ENCODE data around the gene SUSD2.
"Not testable (repeated sequence)": the region's sequence is repeated elsewhere in the genome, so short reads cannot be mapped to it uniquely, and the experiment has no call there.

SUSD2 gene

DNA sequence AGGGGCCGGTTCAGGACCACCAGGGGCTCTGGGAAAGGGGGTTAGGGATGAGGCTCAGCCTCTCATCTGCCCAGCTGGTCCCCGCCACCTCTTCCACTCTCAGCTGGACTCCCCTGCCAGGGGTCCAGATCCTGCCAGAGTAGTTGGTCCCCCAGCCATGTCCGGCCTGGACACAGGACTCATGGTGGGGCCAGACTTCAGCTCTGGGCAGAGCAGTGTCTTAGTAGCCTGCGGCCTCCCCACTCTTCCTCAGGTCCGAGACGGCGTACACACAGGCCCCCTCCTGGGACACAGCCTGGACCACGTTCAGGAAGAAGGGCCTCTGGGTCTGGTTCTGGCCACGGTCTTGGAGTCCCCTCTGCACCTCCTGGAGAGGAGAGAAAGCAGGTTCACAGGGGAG is 38.5 kb downstream of the SUSD2 start:
- DNase-seq: no peak

- DNase-seq: no peak
Measured at GRCh38 chr22:24224468-24224867, 43.2 kb downstream of the SUSD2 start.

DNA sequence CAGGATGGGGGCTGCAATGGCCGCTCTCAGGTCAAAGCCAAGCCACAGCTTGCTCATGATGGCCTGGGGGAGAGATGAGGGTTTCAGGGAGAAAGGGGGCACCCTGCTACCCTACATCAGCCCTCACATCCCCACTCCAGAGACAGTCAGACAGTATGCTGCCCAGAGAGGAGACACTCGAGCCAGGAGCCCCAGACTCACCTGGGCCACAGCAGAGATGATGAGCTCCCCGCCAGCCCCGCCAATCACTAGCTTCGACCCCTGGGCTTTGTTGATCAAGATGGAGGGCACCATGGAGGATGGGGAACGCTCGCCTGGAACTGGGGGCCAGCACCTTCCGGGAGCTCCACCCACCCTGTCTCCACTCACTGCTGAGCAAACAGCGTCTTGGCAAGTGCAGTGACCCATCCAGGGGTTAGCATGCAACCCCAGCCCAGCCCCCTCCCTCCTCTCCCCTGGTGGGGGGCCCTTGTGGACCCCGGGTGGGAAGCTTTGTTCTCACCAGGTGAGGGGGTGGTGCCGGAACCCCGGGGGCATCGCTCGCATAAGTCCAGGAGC is 43.8 kb downstream of the SUSD2 start:
- no peak for DNase-seq

DNA sequence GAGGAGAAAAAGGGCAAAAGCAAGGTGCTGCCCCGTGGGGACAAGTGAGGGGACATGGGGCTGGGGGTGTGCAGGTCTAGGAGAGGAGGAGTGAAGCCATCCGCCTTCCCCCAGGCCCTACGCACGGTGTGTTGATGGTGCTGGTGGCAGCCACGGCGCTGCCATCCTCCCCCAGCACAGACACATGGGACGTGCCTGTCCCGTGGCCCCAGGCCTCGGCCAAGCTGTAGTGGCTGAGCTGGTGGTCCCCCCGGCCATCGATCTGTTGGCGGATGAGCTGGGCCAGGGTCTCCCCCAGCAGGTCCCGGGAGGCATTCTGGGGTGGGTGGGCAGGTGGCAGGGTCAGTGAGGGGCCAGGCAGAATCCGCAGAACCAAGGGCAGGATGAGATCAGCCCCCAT is 44.7 kb downstream of the SUSD2 start:
- DNase-seq: no peak

DNA sequence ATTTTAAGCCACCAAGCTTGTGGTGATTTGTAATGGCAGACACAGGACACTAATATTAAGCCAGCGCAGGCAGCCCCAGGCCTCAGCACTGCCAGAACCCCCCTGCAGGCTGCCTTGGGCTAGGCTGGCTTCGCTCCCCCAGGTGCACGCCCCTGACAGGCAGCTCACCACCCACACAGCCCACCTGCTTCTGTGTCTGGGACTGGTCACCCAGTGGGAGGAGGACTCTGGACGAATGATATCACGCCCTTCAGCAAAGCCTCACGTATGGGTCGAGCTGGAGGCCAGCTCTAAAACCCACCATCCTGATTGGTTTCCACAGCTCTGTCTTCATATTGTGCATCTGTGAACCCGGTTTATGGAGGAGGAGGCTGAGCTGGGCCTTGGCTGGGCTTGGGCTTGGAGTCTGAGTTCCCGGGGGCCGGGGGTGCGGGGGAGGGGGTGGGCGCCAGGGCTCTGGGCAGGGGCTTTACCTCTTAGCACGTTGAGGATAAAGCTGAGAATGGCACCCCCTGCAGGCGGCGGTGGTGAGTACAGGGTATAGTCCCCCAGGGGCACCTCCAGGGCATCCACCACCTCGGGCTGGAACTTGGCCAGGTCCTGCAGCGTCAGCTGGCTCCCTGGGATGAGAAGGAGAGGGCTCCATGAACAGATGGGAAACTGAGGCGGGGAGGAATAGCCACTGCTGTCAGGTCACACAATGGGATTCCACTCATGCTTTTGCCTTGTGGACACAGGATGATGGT is 49.8 kb downstream of the SUSD2 start:
- peak; percentile 14 for DNase-seq

DNA sequence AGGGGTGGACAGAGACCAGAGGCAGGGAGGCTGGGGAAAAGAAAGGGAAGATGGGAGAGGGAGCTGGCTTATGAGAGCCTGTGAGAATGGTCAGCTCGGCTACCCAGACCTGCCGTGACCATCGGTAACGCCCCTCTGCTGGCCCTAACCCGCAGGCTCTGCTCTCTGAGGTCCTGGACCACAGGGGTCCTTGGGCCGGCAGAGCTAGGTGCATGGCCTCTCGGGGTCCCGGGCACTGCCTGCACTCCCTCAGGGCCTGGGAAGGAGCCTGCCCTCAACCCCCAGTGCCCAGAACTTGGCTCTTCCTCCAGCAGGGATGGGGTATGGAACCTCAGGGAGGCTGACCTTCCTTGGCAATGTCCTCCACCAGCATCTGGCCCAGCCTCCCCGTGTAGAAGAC is 50.4 kb downstream of the SUSD2 start:
- DNase-seq: no peak

DNA sequence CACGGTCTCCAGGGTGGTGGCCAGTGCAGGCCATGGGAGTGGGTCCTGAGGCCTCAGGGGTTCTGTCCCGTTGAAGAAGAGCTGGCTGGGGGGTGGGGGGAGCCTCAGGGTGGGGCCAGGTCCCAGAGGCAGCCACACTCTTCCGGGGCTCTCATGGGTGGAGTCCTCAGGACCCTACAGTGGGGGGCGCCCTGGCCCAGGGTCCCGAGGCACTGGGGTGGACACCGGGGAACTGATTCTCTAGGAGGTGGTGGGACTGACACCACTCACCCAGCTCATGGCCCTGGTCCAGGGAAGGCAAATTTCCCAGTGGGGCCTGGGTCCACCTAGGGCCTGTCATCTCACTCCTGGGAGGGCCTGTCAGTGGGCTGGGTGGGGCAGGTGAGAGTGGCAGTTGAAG is 50.8 kb downstream of the SUSD2 start:
- DNase-seq: no peak

DNA sequence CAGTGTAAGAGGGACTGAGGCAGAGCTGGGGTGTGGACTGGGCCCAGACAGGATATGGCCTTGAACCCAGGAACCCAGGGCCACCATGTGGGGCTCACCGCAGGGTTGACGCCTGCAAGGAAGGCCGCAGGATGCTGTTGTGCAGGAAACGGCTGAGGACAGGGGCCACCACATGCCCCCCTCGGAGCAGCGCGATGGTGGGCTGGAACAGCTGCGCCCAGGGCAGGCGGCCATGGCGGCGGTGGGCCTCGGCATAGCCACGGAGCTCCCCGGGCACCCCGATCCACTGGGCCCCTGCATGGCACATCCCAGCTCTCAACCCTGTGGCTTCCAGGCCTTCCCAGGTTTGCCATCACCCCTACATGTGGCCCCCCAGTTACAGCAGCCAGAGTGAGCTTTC is 51.4 kb downstream of the SUSD2 start:
- no peak for DNase-seq

GRCh38 chr22:24233235-24233634 is 51.9 kb downstream of the SUSD2 start:
- no peak for DNase-seq

- DNase-seq: no peak
Measured at GRCh38 chr22:24233816-24234215, 52.5 kb downstream of the SUSD2 start.

DNA sequence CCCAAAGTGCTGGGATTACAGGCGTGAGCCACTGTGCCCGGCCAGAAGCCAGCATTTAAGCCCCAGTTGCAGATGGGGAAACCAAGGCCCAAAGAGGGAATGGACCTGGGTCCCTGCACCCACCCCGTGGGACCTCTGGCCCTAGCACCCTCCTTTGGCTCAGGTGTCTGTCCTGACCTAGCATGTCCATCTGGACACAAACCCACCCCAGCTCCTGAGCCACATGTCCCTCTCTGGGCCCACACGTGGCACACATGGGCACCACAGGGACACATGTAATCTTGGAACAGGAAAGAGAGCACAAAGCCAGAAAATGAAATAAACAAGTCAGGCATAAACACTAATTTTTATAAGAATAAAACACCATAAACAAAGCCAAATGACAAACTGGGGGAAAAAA is 54.0 kb downstream of the SUSD2 start:
- DNase-seq: no peak

DNA sequence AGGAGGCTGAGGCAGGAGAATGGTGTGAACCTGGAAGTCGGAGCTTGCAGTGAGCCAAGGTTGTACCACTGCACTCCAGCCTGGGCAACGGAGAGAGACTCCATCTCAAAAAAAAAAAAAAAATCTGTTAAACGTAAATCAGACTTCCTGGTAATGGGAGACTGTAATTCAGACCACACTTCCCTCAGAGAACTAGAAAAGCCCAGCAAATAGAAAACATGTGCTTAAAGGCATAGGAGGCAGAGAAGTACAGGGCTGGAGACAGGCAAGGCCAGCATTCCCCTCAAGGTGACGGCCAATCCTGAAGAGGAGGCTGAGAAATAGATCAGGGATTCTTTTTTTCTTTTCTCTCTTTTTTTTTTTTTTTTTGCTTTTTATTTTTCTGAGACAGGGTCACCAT is 55.4 kb downstream of the SUSD2 start:
- DNase-seq: no peak

DNA sequence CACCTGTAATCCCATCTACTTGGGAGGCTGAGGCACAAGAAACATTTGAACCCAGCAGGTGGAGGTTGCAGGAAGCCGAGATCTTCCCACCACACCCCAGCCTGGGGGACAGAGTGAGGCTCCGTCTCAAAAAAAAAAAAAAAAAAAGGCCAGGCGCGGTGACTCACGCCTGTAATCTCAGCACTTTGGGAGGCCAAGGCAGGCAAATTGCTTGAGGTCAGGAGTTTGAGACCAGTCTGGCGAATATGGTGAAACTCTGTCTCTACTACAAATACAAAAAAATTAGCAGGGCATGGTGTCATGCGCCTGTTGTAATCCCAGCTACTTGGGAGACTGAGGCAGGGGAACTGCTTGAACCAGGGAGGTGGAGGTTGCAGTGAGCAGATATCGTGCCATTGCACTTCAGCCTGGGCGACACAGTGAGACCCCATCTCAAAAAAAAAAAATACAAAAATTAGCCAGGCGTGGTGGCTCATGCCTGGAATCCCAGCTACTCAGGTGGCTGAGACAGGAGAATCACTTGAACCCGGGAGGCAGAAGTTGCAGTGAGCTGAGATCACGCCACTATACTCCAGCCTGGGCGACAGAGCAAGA is 56.9 kb downstream of the SUSD2 start:
- DNase-seq: not testable (repeated sequence)
